Measurements from ENCODE around the gene KDM4C. TPM values are rescaled to one million over a fixed set of nuclear protein-coding genes. Genes with fewer than 3 reads are reported as not detected.

The KDM4C gene
- total and polyA plus RNA-seq, 2 donors (not counting 1 experiment from before 2014, with no cell fraction given) = 49.7 to 141 TPM

DNA sequence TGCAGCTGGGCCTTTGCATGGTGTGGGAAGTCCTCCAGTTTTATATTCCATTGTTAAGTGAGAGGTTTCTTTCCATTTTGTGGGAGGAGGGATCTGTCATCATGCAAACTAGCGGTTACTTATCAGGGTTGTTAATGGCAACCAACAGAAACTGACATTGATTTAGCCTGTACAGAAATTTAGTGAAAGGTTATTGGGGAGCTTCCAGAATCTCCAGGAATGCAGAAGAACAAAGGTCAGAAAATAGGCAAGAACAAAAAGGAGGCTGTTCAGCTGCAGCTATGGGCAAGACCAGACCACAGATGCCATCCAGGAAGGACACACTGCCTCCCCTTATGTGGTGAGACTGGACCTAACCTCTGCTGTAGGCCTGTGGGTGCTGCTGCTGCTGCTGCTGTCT, 395.8 kb downstream of the KDM4C start:
- Histone ChIP-seq H3K27me3 (replicated peaks in 1 of 4; ENCODE audit: control extremely low read depth in 1 of 4, control insufficient read depth in 3 of 4, insufficient read depth in 4 of 4, low read length in 3 of 4) (no peaks in the 10 kb centered on the region), H3K79me2 (ENCODE audit: control insufficient read depth, insufficient read depth, low read length) (peaks cover 20% of the 10 kb centered on the region), H3K27ac (ENCODE audit: low read length in 2 of 2) (no peak overlapping the region), H3K4me2 (replicated peaks; ENCODE audit: low read depth, low read length, poor library complexity, severe bottlenecking) (no peak overlapping the region), H3K9me3 (ENCODE audit: control extremely low read depth in 1 of 3, control insufficient read depth in 2 of 3, insufficient read depth in 1 of 3, low read length in 2 of 3) (no peaks in the 10 kb centered on the region), H4K20me1 (ENCODE audit: control insufficient read depth, insufficient read depth, low read length, poor library complexity, severe bottlenecking) (peaks cover 17% of the 10 kb centered on the region), H2AFZ (ENCODE audit: insufficient read depth, low read depth, low read length, poor library complexity, severe bottlenecking) (no peak overlapping the region), H3K4me3 (ENCODE audit: control extremely low read depth in 1 of 5, extremely low read depth in 1 of 5, insufficient read depth in 1 of 5, low read depth in 2 of 5, low read length in 4 of 5) (no peak overlapping the region), H3K36me3 (replicated peaks in 1 of 2; ENCODE audit: control extremely low read depth in 1 of 2, control insufficient read depth in 1 of 2, extremely low read depth in 1 of 2, insufficient read depth in 2 of 2, low read length in 1 of 2) (peaks cover 4 to 25% of the 10 kb centered on the region in 2 experiments), H3K9ac (ENCODE audit: low read length) (no peak overlapping the region), H3K4me1 (ENCODE audit: control insufficient read depth in 2 of 2, insufficient read depth in 2 of 2, low read length in 2 of 2) (peaks cover 19% of the 10 kb centered on the region in 2 donors)
- intact Hi-C loops (cut with micrococcal nuclease) = no loop called here
- ATAC-seq (ENCODE audit: low read depth) (no peak), DNase-seq (no peak)
- Mint-ChIP-seq H3K4me3 (no peak overlapping the region), H3K9me3 (ENCODE audit: insufficient read depth) (no peaks in the 10 kb centered on the region), H3K27ac (no peak overlapping the region), H3K27me3 (no peaks in the 10 kb centered on the region), H3K4me1 (peaks cover 36% of the 10 kb centered on the region)
- ChIA-PET CTCF (no interaction called here), POLR2A (no interaction called here)
- 100% methylated on average over 1 of the region's 1 CpG for WGBS (ENCODE audit: insufficient coverage)
- TF ChIP-seq EZH2 (IDR thresholded peaks at IDR 0.05; ENCODE audit: borderline replicate concordance, insufficient read depth, low read depth, low read length, poor library complexity, severe bottlenecking) = no peak
- TF ChIP-seq, protein P1, sequence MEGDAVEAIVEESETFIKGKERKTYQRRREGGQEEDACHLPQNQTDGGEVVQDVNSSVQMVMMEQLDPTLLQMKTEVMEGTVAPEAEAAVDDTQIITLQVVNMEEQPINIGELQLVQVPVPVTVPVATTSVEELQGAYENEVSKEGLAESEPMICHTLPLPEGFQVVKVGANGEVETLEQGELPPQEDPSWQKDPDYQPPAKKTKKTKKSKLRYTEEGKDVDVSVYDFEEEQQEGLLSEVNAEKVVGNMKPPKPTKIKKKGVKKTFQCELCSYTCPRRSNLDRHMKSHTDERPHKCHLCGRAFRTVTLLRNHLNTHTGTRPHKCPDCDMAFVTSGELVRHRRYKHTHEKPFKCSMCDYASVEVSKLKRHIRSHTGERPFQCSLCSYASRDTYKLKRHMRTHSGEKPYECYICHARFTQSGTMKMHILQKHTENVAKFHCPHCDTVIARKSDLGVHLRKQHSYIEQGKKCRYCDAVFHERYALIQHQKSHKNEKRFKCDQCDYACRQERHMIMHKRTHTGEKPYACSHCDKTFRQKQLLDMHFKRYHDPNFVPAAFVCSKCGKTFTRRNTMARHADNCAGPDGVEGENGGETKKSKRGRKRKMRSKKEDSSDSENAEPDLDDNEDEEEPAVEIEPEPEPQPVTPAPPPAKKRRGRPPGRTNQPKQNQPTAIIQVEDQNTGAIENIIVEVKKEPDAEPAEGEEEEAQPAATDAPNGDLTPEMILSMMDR (IDR thresholded peaks at IDR 0.05) = no peak

DNA sequence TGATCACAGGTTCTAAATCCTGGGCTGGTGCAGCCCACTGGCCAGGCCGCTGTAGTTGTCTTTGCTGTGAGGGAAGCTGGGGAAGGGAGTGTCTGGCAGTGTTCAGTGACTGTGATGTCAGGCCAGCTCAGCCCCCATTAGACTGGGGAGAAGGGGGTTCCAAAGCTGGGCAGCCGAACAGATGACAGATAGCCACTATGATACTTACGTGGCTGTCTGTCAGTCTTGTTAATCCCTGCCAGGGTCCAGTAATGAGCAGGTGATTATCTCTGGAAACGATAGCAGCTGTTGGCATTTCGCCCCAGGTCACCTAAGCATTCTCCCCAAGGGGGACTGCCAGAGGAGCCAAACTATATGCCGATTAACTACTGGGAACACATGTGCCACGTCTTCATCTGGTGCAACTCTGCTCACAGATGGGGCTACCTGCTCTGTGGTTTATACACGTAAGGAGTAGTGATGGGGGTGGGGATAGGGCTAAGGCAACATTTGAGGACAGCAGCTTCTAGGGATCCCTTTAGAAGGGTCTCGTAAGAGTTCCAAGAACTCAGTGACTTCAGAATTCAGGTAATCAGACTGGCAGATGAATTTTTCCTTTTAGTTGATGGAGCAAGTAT, 396.3 kb downstream of the KDM4C start:
- no peak overlapping the region for H3K4me2 ChIP-seq (replicated peaks; ENCODE audit: low read depth, low read length, poor library complexity, severe bottlenecking)
- CTCF ChIA-PET = no interaction called here
- H3K27me3 ChIP-seq (replicated peaks in 1 of 4; ENCODE audit: control extremely low read depth in 1 of 4, control insufficient read depth in 3 of 4, insufficient read depth in 4 of 4, low read length in 3 of 4) = no peaks in the 10 kb centered on the region
- no peak overlapping the region for H3K27ac ChIP-seq (ENCODE audit: low read length in 2 of 2)
- 99% methylated on average over 7 of the region's 9 CpGs for WGBS (ENCODE audit: insufficient coverage)
- TF ChIP-seq, protein P1 (IDR thresholded peaks at IDR 0.05) = no peak
- no peak for TF ChIP-seq EZH2 (IDR thresholded peaks at IDR 0.05; ENCODE audit: borderline replicate concordance, insufficient read depth, low read depth, low read length, poor library complexity, severe bottlenecking)
- H3K79me2 ChIP-seq (ENCODE audit: control insufficient read depth, insufficient read depth, low read length) = peaks cover 16% of the 10 kb centered on the region
- no peak overlapping the region for H3K27ac Mint-ChIP-seq
- DNase-seq (no peak), ATAC-seq (ENCODE audit: low read depth) (no peak)
- no peaks in the 10 kb centered on the region for H3K9me3 Mint-ChIP-seq (ENCODE audit: insufficient read depth)
- H3K4me3 Mint-ChIP-seq = no peak overlapping the region
- no peaks in the 10 kb centered on the region for H3K27me3 Mint-ChIP-seq
- H3K4me3 ChIP-seq (ENCODE audit: control extremely low read depth in 1 of 5, extremely low read depth in 1 of 5, insufficient read depth in 1 of 5, low read depth in 2 of 5, low read length in 4 of 5) = no peak overlapping the region
- peaks cover 13% of the 10 kb centered on the region for H4K20me1 ChIP-seq (ENCODE audit: control insufficient read depth, insufficient read depth, low read length, poor library complexity, severe bottlenecking)
- H3K9me3 ChIP-seq (ENCODE audit: control extremely low read depth in 1 of 3, control insufficient read depth in 2 of 3, insufficient read depth in 1 of 3, low read length in 2 of 3) = no peaks in the 10 kb centered on the region
- no peak overlapping the region for H3K9ac ChIP-seq (ENCODE audit: low read length)
- H3K36me3 ChIP-seq (replicated peaks in 1 of 2; ENCODE audit: control extremely low read depth in 1 of 2, control insufficient read depth in 1 of 2, extremely low read depth in 1 of 2, insufficient read depth in 2 of 2, low read length in 1 of 2) = peaks cover 4 to 22% of the 10 kb centered on the region in 2 experiments
- POLR2A ChIA-PET = no interaction called here
- intact Hi-C loops (cut with micrococcal nuclease) = no loop called here
- peaks cover 15 to 16% of the 10 kb centered on the region in 2 donors for H3K4me1 ChIP-seq (ENCODE audit: control insufficient read depth in 2 of 2, insufficient read depth in 2 of 2, low read length in 2 of 2)
- peaks cover 36% of the 10 kb centered on the region for H3K4me1 Mint-ChIP-seq
- H2AFZ ChIP-seq (ENCODE audit: insufficient read depth, low read depth, low read length, poor library complexity, severe bottlenecking) = no peak overlapping the region
